Cardiac fibroblast (primary cell): ENCODE results near the gene TINAGL1.

Experiments
- DNase-seq, 2 donors: peaks; one replicate each; pipeline versions ENCODE4 v3.0.0 to v3.0.0-alpha.2; 2010; ENCODE audit warnings: low read depth in 2 of 2
- H3K4me3 ChIP-seq, 2 donors: replicated peaks in 1 of 2; 1 replicate in 1 of 2; 2 replicates in 1 of 2; pipeline ENCODE4 v1.5.1; 2011; ENCODE audit warnings: low read depth in 2 of 2, low read length in 2 of 2, mild to moderate bottlenecking in 2 of 2, moderate library complexity in 1 of 2
- CTCF ChIP-seq: IDR thresholded peaks from one replicate; pipeline ENCODE4 v1.5.1; 2011; ENCODE audit warnings: low read depth, mild to moderate bottlenecking, low read length, inconsistent platforms

TINAGL1 gene

GRCh38 chr1:31541194-31541593 is 35.1 kb upstream of the TINAGL1 start:
- DNase-seq, result no peak
- H3K4me3 ChIP-seq, result no peak overlapping the region
- no peak for TF ChIP-seq CTCF

GRCh38 chr1:31545927-31546540 is 30.3 kb upstream of the TINAGL1 start:
- no peak overlapping the region for H3K4me3 ChIP-seq
- no peak for TF ChIP-seq CTCF
- DNase-seq, result no peak

- no peak for DNase-seq
- no peak for TF ChIP-seq CTCF
- H3K4me3 ChIP-seq, result no peak overlapping the region
These were observed 27.8 kb upstream of the TINAGL1 start for GRCh38 chr1:31548534-31548906.

- peak overlapping the region; percentile 33 to 37 for H3K4me3 ChIP-seq
- peak; percentile 80 for TF ChIP-seq CTCF
- DNase-seq, result peak; percentile 88 to 91
These were observed 27.2 kb upstream of the TINAGL1 start for GRCh38 chr1:31548907-31549808.

GRCh38 chr1:31549809-31550620 is 26.3 kb upstream of the TINAGL1 start:
- no peak overlapping the region for H3K4me3 ChIP-seq
- DNase-seq, result peak in 1 of 2 donors; percentile 36
- TF ChIP-seq CTCF, result no peak

- no peak overlapping the region for H3K4me3 ChIP-seq
- DNase-seq, result peak in 1 of 2 donors; percentile 45
- no peak for TF ChIP-seq CTCF
These were observed 25.1 kb upstream of the TINAGL1 start for GRCh38 chr1:31551208-31551607.
